NCI-H2171 treated with DMSO at 0.1 percent for 48 hours (cell line): Measurements from ENCODE around the gene LFNG.
"Not testable (repeated sequence)": the region's sequence is repeated elsewhere in the genome, so short reads cannot be mapped to it uniquely, and the experiment has no call there.

ENCODE experiments used
- DNase-seq: peaks from one replicate; lab custom pipeline; 2025; lab: John Stamatoyannopoulos, UW

Gene LFNG

DNA sequence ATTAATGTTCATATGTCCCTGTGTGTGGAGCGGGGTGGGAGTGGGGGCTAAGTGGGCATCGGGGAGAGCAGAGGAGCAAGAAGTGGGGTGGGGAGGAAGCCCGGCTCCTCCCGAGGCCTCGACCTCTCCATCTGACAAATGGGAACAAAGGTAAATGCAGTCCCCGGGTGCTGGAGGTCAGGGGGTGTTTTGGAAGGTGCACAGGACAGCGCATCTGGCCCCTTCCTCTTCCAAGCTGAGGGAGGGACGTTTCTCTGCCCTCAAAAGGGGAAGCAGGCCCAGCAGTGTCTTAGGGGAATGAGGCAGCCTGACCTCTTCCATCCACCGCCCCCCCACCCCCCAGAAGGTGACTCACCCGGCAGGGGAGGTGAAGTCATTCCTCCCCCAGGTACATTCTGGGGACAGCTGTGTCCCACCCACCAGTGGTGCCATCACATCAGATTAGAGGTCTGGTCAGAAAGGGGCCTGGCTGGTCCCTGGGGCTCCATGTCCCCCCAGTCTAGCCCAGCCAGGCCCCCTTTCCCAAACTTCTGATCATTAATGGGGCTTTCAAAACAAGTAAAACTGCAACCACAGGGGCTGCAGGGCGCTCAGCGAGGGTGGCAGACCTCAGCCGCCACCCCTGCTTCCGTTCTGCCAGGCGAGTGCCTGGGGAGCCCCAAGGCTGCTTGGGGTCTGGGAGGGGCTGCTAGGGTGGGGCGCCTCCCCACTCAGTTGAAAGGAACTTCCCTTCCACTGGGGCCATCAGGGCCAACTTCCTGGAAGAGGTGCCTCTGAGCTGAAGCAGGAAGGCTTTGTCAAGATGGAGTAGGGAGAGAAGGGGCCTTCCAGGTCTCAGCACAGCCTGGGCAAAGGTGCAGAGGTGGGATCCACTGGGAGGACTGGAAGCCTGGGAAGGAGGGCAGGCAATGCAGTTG, 10.8 kb downstream of the LFNG start:
- peak; percentile 40 for DNase-seq

GRCh38 chr7:2530994-2531795, 11.6 kb downstream of the LFNG start:
- peak; percentile 46 for DNase-seq

DNA sequence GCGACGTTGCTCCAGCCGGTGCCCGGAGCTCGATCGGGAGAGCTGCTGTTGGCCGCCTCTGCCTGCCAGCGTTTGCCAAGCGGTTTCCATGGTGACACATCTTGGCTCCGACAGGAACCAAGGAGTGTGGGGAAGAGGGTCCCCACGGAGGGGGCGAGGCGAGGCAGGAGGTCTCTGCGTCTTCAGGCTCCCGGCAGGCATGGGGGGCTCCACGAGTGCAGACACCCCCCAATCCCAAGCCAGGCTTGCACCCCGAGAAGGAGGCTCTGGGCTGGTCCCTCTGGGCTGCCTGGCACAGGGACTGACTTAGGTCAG, 12.2 kb downstream of the LFNG start:
- DNase-seq, result not testable (repeated sequence)

DNA sequence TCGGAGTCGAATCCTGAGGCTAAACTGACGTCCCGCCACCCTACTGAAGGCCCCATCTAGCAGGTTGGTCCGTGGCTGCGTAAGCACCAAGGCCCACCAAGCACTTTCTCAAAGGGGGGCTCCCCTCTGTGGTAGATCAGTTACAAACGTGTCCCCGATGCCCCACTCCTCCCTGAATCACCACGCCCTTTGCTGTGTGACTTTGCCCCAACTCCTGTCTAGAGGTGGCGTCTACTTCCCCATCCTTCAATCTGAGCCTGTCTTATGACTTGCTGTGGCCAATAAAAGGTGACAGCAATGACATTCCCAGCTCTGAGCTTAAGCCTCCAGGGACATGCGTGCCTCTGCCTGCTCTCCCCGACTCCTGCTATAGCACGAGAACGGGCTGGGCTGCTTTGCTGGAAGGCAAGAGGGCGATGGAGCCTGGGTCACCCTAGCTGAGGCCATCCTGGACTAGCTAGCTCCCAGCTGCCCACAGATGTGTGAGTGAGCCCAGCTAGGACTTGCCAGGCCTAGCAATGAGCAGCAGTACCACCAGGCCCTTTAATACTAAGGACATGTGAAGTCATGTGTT, 12.7 kb downstream of the LFNG start:
- peak; percentile 37 for DNase-seq

- not testable (repeated sequence) for DNase-seq
These were observed 13.2 kb downstream of the LFNG start for GRCh38 chr7:2532816-2533215.

DNA sequence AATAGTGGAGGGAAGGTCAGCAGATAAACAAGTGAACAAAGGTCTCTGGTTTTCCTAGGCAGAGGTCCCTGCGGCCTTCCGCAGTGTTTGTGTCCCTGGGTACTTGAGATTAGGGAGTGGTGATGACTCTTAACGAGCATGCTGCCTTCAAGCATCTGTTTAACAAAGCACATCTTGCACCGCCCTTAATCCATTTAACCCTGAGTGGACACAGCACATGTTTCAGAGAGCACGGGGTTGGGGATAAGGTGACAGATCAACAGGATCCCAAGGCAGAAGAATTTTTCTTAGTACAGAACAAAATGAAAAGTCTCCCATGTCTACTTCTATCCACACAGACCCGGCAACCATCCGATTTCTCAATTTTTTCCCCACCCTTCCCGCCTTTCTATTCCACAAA, 14.0 kb downstream of the LFNG start:
- not testable (repeated sequence) for DNase-seq

DNA sequence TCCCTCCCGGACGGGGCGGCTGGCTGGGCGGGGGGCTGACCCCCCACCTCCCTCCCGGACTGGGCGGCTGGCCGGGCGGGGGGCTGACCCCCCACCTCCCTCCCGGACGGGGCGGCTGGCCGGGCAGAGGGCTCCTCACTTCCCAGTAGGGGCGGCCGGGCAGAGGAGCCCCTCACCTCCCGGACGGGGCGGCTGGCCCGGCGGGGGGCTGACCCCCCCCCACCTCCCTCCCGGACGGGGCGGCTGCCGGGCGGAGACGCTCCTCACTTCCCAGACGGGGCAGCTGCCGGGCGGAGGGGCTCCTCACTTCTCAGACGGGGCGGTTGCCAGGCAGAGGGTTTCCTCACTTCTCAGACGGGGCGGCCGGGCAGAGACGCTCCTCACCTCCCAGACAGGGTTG, 14.6 kb downstream of the LFNG start:
- DNase-seq, result not testable (repeated sequence)

- DNase-seq, result not testable (repeated sequence)
These were observed 16.5 kb downstream of the LFNG start for GRCh38 chr7:2535872-2536627.

DNA sequence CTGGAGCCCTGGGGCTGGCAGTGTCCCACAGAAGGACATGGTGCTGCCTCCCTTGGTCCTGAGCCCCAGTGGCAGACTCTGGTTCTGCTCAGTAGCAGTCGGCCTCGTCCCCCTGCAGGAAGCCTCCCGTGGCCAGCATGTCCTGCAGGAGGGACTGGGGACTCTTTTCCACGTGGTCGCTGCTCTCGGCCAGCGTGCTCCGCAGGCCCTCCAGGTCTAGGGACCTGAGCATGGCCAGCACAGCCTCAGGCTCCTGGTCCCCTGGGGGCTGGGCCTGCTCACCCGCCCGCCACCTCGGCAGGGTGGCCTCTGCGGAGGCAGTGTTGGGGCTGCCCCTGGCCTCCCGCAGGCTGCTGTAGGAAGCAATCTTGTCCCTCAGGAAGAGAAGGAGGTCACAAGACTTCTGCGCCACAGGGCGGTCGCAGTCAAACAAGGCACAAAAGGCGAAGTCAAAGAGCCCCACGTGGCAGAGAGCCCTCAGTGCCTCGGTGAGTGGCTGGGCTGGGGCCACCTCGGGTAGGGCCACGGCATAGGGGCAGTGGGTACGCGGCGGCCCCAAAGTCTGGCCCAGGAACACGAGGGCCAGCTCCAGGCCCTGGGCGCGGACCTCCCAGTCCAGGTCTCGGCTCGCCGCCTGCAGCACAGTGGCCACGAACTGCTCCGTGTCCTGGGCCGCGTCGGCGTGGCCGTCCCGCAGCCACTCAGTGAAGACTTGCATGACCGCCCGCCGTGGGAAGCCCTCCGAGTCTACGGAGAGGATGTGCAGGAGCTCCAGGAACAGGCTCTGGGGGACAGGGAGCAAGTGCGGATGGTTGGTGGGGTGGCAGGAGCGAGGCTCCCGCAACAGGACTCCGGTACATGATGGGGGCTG, 18.6 kb downstream of the LFNG start:
- DNase-seq, result no peak

- DNase-seq, result no peak
These were observed 19.7 kb downstream of the LFNG start for GRCh38 chr7:2539031-2539911.

DNA sequence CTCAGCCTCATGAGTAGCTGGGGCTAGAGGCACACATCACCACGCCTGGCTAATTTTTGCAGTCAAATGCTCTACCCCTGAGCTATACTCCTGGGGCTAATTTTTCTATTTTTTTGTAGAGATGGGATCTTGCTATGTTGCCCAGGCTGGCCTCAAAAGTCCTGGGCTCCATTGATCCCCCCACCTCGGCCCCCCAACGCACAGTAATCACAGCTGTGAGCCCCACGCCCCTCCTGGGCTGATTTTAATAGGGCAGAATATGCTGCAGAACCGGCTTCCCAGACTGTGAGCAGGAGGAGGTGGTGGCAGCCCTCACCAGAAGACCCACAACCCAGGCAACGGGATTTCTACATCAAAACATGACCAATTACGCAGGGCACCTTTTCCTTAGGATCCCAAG, 20.6 kb downstream of the LFNG start:
- no peak for DNase-seq

DNA sequence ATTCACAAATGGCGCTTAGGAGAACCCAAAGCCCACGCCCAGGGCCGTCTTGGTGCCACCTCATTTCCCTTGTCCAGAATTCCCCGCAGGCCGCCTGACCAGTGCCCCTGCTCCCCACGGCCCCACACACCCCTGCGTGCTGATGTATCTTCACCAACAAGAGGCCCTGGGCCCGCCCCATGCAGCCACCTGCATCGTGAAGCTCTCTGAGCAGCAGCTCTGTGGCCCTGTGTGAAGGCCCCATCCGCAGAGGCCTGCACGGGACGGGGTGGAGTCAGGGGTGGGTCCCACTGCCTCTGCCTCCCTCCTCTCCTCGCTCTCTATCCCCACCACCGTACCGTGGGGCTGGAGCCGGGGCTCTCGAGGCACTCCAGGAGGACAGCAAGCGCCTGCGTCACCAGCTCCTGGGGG, 21.1 kb downstream of the LFNG start:
- no peak for DNase-seq

- no peak for DNase-seq
These were observed 21.9 kb downstream of the LFNG start for GRCh38 chr7:2541291-2542010.

GRCh38 chr7:2542011-2542915, 22.7 kb downstream of the LFNG start:
- no peak for DNase-seq

DNA sequence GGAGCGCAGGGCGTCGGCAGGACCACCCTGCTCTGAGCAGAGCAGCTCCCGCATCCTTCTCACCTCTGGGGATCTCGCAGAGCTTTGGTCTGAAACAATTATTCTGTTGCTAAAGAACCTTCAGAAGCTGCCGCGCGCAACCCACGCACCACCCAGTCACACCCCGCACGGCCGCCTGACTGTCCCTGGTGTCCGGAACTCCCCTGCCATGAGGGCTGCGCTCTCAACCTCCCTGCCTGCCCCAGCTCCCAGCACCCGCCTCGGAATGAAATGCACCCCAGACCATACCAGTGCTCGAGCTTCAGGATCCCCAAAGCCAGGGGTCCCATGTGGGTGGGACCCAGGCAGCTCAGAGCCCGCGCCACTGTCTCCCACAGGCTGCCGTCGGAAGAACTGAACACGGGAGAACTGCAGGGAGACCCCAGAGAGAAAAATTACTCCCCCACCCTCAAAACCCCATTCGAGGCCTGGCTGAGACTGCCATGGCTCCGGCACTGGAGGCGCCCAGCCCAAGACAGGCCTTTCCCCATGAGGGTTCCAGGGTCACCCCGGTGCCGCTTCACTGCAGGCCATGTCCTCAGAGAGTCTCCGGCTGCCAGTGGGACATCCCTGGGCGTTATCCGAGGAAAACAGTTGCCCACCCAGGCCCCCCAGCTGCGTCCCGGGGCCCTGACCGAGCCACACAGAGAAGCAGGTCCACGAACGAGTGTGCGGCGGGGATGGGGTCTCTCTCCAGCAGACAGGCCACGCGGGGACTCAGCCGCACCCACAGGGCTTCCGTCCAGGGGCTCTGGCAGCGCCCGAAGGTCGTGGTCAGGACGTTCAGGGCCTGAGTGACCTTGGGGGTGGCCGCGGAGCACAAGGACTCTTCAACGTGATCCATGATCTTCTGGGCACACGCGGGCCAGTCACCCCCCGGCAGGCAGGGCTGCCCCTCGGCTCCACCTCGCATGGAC, 23.6 kb downstream of the LFNG start:
- DNase-seq, result no peak

GRCh38 chr7:2544541-2545188, 25.1 kb downstream of the LFNG start:
- no peak for DNase-seq
